Hematopoietic multipotent progenitor cell treated with erythropoietin and hydrocortisone succinate and interleukin-3 and kit ligand, for 8 days (in vitro differentiated cells): ENCODE measurements around the gene TMEM53.
"Not testable (repeated sequence)": the region's sequence is repeated elsewhere in the genome, so short reads cannot be mapped to it uniquely, and the experiment has no call there.

Experiments
- DNase-seq: peaks from one replicate; pipeline ENCODE4 v3.0.0-alpha.2; 2015

Gene TMEM53

GRCh38 chr1:44674113-44675000 is at the start of gene TMEM53, which contains the start of gene ARMH1:
Gene TMEM53 (minus strand): TSS chr1:44674481. CDS start chr1:44674391, 90 bp downstream.
Gene ARMH1 (plus strand): TSS chr1:44674714. CDS start chr1:44689698, 14,984 bp downstream.
- DNase-seq, result peak; percentile 99

- DNase-seq, result peak; percentile 57
These were observed 49.4 kb upstream of the TMEM53 start for GRCh38 chr1:44723496-44724295.

GRCh38 chr1:44723064-44723463 is 48.8 kb upstream of the TMEM53 start:
- no peak for DNase-seq

GRCh38 chr1:44721485-44722361 is 47.4 kb upstream of the TMEM53 start:
- peak; percentile 98 for DNase-seq

GRCh38 chr1:44720281-44720680 is 46.0 kb upstream of the TMEM53 start:
- DNase-seq, result no peak

GRCh38 chr1:44719318-44719717 is 45.0 kb upstream of the TMEM53 start:
- no peak for DNase-seq

- no peak for DNase-seq
These were observed 43.8 kb upstream of the TMEM53 start for GRCh38 chr1:44718091-44718490.

GRCh38 chr1:44717653-44718052 is 43.4 kb upstream of the TMEM53 start:
- no peak for DNase-seq

GRCh38 chr1:44717156-44717555 is 42.9 kb upstream of the TMEM53 start:
- no peak for DNase-seq

GRCh38 chr1:44714944-44715571 is 40.8 kb upstream of the TMEM53 start:
- DNase-seq, result peak; percentile 83

GRCh38 chr1:44714532-44714931 is 40.3 kb upstream of the TMEM53 start:
- no peak for DNase-seq

GRCh38 chr1:44713321-44713781 is 39.1 kb upstream of the TMEM53 start:
- no peak for DNase-seq

- DNase-seq, result peak; percentile 74
These were observed 33.9 kb upstream of the TMEM53 start for GRCh38 chr1:44707959-44708831.

GRCh38 chr1:44707112-44707881 is 33.0 kb upstream of the TMEM53 start:
- no peak for DNase-seq

- no peak for DNase-seq
These were observed 31.7 kb upstream of the TMEM53 start for GRCh38 chr1:44705938-44706337.

GRCh38 chr1:44705470-44705869 is 31.2 kb upstream of the TMEM53 start:
- DNase-seq, result no peak

- no peak for DNase-seq
These were observed 26.9 kb upstream of the TMEM53 start for GRCh38 chr1:44701141-44701573.

- DNase-seq, result no peak
These were observed 26.3 kb upstream of the TMEM53 start for GRCh38 chr1:44700573-44700972.

GRCh38 chr1:44699375-44699774 is 25.1 kb upstream of the TMEM53 start:
- DNase-seq, result not testable (repeated sequence)

GRCh38 chr1:44698138-44698537 is 23.9 kb upstream of the TMEM53 start:
- no peak for DNase-seq
